HEK293 (cell line): Measurements from ENCODE around the gene NTSR2.

Experiments
- CTCF ChIP-seq: fragments of 450-650 bp; formaldehyde crosslinking; IDR thresholded peaks from 2 replicates; pipeline ENCODE4 v1.5.1; 2016; ENCODE audit warnings: missing biosample characterization, missing genetic modification characterization
- HOXC10 ChIP-seq: sonication (generic); formaldehyde crosslinking; IDR thresholded peaks from 2 replicates; pipeline ENCODE4 v1.8.1; 2023; ENCODE audit warnings: mild to moderate bottlenecking, missing genetic modification reagents
- KLF16 ChIP-seq: fragments of 450-650 bp; formaldehyde crosslinking; IDR thresholded peaks from 2 replicates; pipeline ENCODE4 v1.5.1; 2017; ENCODE audit warnings: missing biosample characterization, missing genetic modification characterization
- KLF9 ChIP-seq: fragments of 450-650 bp; formaldehyde crosslinking; IDR thresholded peaks from 2 replicates; pipeline ENCODE4 v1.5.1; 2016; ENCODE audit warnings: missing biosample characterization, missing genetic modification characterization, low read depth
- REST ChIP-seq: fragments of 450-650 bp; formaldehyde crosslinking; IDR thresholded peaks from 2 replicates; pipeline ENCODE4 v1.5.1; 2016; ENCODE audit warnings: missing biosample characterization, missing genetic modification characterization
- ZBTB20 ChIP-seq: fragments of 450-650 bp; formaldehyde crosslinking; IDR thresholded peaks from 2 replicates; pipeline ENCODE4 v1.5.1; 2016; ENCODE audit warnings: missing biosample characterization, missing genetic modification characterization
- ZBTB8A ChIP-seq: fragments of 450-650 bp; formaldehyde crosslinking; IDR thresholded peaks from 2 replicates; pipeline ENCODE4 v1.5.1; 2016; ENCODE audit warnings: missing biosample characterization, missing genetic modification characterization
- ZFP41 ChIP-seq: fragments of 450-650 bp; formaldehyde crosslinking; IDR thresholded peaks from 2 replicates; pipeline ENCODE4 v1.5.1; 2016; ENCODE audit warnings: missing biosample characterization, missing genetic modification characterization, borderline replicate concordance
- ZNF18 ChIP-seq: fragments of 450-650 bp; formaldehyde crosslinking; IDR thresholded peaks from 2 replicates; pipeline ENCODE4 v1.5.1; 2016; ENCODE audit warnings: missing biosample characterization, missing genetic modification characterization
- ZNF24 ChIP-seq: fragments of 450-650 bp; formaldehyde crosslinking; IDR thresholded peaks from 2 replicates; pipeline ENCODE4 v1.5.1; 2016; ENCODE audit warnings: missing biosample characterization, missing genetic modification characterization
- ZNF341 ChIP-seq: fragments of 450-650 bp; formaldehyde crosslinking; IDR thresholded peaks from 2 replicates; pipeline ENCODE4; 2016; ENCODE audit warnings: low read depth, missing biosample characterization, missing genetic modification characterization
- ZNF37A ChIP-seq: fragments of 450-650 bp; IDR thresholded peaks from 2 replicates; pipeline ENCODE4 v1.5.1; 2018; ENCODE audit warnings: missing biosample characterization, missing genetic modification characterization
- ZNF624 ChIP-seq: fragments of 450-650 bp; formaldehyde crosslinking; IDR thresholded peaks from 2 replicates; pipeline ENCODE4 v1.5.1; 2017; ENCODE audit warnings: missing biosample characterization, missing genetic modification characterization

- no peak for TF ChIP-seq CTCF (tag by site-specific recombination)
- no peak for TF ChIP-seq ZBTB8A (tag by site-specific recombination)
- TF ChIP-seq KLF9 (tag by site-specific recombination) = no peak
- no peak for TF ChIP-seq ZNF18 (tag by site-specific recombination)
- no peak for TF ChIP-seq REST (tag by site-specific recombination)
- TF ChIP-seq ZNF341 (tag by site-specific recombination) = no peak
- no peak for TF ChIP-seq ZNF24 (tag by site-specific recombination)
- TF ChIP-seq ZBTB20 = no peak
- TF ChIP-seq KLF16 (tag by site-specific recombination) = no peak
- no peak for TF ChIP-seq ZNF624 (tag by site-specific recombination)
- no peak for TF ChIP-seq ZNF37A
- TF ChIP-seq HOXC10 (CRISPR knock-in tag) = no peak
- TF ChIP-seq ZFP41 (tag by site-specific recombination) = no peak
These were observed 5.0 kb downstream of the NTSR2 start for GRCh38 chr2:11665028-11665427.
